Activated CD4-positive, alpha-beta T cell treated with anti-CD3 and anti-CD28 coated beads, Interleukin-10, Interleukin-2, amounts not matched to agents 100 ng/mL and 50 ng/mL, durations not matched to agents 16 hours and 8 hours (primary cell): ENCODE measurements around the gene ACSS1.

ENCODE experiments used
- DNase-seq: peaks from one replicate; pipeline ENCODE4 v3.0.0-alpha.2; 2020

The ACSS1 gene

GRCh38 chr20:25077610-25078169, 19.8 kb upstream of the ACSS1 start:
- DNase-seq, result no peak

- peak; percentile 28 for DNase-seq
Measured at GRCh38 chr20:25076731-25077609, 19.0 kb upstream of the ACSS1 start.

DNA sequence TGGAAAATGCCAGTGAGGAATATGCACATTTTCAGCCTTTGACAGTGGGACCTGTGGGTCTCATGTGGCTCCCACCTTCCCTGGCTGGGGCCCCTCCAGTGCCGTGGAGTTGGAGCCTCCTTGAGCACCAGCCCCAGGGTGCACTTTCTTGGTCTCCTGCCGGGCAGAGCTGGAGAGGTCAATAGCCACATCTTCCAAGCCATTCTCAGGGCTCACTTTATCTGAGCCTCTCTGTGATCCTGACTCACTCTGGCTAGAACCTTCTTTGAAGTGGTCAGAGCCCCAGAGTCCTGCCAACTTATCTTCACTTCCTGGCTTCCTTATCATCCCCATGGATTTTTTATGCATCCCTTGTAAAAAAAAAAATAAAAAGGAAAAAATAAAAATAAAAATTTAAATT, 18.3 kb upstream of the ACSS1 start:
- DNase-seq, result no peak

GRCh38 chr20:25073544-25073943, 15.6 kb upstream of the ACSS1 start:
- DNase-seq, result no peak

- DNase-seq, result no peak
Measured at GRCh38 chr20:25072226-25072811, 14.4 kb upstream of the ACSS1 start.

DNA sequence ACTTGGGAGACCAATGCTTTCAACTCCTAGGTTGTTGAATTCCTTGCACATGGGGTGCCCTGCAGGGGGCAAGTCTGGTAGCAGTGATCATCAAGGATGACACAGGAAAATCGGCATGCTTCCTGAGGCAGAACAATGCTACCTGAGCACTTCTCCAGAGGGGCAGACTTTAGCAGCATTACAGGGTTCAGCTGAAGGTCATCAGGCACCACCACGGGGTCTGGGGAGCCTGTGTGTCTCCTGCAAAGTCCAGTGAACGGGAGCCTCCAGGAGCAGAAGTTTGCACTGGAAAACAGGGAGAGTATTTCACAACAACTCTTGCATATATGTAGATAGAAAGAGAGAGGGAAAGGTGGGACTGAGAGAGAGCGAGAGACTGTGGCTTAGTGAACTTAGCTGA, 13.8 kb upstream of the ACSS1 start:
- DNase-seq, result no peak

DNA sequence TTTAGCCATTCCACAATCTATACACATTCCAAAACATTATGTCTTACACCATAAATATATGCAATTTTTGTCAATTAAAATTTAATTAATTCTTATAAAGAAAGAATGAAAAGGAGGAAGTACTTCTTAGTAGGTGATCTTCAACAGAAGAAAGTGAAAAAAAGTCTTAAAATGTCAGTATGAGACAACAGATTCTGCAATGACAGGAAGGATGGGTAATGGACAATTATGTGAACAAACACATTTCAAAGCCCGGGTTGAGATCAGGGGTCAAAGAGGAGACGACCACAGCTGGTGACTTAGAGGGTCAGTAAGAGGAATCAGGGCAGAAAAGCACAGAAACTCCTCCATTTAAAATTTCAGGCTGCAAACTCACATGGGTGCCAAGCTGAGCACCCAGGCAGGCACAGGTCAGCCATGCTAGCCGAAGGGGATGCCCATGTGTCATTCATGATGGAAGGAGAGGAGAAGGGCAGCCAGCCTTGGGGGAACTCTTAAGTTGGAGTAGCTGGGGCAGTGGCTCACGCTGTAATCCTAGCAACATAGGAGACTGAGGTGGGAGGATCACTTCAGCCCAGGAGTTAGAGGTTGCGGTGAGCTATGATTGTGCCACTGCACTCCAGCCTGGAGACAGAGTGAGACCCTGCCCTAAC, 13.0 kb upstream of the ACSS1 start:
- DNase-seq, result no peak

- no peak for DNase-seq
Measured at GRCh38 chr20:25067102-25067987, 9.4 kb upstream of the ACSS1 start.

DNA sequence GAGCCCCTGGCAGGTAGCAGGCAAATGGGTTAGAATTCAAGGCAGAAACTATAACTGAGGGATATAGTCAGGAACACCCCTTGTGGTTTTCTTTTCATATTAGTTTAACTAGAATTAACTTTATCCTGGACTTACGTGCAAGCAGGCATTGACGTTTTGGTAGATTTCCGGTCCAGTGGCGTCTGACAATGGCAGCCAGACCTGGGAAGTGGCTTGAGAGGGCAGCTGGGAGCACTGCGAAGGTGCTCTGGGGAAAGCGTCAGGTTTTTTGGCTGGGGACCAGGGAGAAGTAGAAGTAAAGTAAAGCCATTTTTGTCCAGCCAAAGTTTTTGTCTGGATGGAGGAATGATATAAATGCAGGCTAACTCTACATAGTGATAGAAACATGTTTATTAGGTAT, 8.4 kb upstream of the ACSS1 start:
- no peak for DNase-seq

DNA sequence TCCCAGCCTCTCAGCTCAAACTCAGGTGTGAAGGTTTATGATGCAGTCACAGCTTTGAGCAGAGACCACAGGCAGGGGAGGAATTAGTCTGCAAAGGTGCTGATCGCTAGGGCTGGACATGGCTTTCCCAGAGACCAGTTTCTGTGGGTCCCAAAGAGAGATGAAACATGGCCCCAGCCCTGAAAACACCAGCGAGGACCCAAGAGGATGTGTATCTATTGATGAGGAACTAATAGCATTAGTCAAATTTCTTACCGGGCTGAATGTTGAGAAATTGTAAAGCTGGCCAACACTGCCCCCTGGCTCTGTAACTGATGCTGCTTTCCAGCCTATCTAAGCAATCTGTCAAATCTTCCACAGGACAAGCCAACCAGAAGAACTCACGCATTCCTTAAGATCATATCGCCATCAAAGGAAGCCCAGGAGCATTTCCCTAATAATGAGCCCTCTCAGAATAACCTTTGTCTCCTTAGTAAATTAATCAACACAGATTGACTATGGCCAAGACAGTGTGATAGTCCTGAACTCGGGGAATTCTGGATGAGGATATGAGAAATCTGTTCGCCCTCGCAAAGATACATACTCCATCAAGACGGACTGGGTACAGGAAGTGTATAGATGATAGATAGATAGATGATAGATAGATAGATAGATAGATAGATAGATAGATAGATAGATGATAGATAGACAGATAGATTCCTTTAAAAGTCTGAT, 7.8 kb upstream of the ACSS1 start:
- peak; percentile 38 for DNase-seq

DNA sequence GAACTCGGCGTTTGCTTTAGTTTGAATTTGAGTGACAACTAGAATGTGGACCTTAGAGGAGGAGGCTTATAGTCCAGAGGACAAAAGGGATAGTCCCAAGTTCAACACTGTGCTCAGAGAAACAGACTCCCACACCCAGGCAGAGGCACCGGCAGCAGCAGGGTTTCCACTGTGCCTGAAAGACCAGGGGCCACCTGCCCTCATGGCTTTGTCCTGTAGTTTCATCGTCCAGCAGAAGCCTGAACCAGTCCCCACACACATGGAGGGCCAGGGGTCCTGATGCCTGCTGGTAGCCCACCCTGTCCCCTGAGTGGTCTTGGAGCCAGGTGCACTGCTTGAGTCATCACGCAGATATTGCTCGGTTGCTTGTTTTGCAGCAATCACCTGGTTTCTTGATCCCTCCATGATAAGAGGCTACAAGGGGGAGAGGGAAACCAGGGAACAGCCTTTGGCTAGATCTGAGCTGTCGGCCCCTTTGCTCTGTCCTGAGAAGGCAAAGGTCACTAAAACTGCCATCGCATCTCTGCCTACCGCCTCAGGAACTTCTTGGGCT, 7.2 kb upstream of the ACSS1 start:
- DNase-seq, result no peak

- DNase-seq, result no peak
Measured at GRCh38 chr20:25064561-25065071, 6.7 kb upstream of the ACSS1 start.

GRCh38 chr20:25063981-25064380, 6.0 kb upstream of the ACSS1 start:
- DNase-seq, result no peak

DNA sequence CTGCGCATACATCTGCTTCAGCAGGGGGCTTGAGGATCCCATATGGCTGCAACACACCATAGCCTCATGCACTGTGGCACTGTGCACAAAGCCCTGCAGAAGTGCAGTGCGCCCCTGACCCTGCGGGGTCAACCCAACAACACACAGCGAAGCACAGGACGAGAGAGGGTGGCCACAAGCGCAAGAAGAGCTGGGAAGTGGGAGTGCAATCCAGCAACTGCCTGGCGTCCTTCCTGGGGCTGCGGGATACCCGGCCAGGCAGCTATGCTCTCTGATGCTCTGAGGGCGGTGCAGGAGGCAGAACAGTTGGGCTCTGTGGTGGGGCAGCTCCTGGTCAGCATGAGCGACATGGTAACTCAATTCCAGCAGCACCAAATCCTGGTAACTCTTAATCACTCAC, 5.6 kb upstream of the ACSS1 start:
- no peak for DNase-seq

DNA sequence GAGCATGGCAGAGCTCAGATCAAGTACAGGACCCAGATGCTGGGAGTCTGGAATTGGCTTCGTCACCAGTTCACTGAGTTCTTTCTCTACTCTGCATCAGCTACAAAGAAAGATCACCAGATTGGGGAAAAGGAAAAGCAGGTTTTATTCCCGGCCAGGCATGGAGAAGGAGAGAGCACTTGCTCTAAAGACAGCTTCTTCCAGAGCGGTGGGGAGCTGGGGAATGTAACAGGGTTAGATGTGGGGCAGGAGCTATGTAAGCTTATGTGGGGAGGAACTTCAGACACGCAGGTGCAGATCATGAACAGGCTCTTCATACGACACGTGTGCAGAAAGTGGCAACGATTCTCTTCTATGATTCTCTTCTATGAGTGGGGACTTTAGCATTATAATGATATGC, 4.9 kb upstream of the ACSS1 start:
- DNase-seq, result no peak

DNA sequence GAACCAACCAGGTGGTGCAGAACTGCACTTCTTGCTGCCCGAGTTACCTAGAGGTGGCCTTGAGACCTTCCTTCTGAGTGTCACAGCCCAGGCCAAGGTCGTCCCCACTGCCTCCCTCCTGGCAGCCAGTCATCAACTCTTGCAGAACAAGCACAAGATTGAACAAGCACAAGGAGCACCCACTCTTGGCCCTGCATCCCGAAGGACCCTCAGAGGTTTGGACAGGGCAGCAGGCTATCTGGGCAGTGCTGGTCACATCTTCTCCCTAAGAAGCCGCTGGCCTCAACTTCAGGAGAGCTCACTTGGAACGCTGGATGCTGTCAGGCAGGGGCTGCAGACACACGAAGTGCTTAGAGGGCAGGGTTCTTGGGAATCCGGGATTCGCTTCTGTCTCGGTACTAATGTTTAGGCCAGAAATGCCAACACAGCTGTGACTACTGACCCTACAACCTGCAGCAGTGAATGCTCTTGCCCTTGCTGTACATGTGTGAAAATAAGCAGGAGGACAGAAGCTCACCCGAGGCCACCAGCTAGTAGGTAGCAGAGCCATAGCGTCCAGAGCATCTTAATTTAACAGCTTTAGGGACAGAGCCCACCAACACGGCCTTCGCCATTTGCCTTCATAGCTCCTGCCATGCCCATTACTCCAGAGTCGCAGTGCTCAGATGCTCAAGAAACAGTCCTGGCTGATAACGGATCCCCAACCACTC, 4.0 kb upstream of the ACSS1 start:
- DNase-seq, result no peak

- no peak for DNase-seq
Measured at GRCh38 chr20:25061103-25061799, 3.3 kb upstream of the ACSS1 start.

DNA sequence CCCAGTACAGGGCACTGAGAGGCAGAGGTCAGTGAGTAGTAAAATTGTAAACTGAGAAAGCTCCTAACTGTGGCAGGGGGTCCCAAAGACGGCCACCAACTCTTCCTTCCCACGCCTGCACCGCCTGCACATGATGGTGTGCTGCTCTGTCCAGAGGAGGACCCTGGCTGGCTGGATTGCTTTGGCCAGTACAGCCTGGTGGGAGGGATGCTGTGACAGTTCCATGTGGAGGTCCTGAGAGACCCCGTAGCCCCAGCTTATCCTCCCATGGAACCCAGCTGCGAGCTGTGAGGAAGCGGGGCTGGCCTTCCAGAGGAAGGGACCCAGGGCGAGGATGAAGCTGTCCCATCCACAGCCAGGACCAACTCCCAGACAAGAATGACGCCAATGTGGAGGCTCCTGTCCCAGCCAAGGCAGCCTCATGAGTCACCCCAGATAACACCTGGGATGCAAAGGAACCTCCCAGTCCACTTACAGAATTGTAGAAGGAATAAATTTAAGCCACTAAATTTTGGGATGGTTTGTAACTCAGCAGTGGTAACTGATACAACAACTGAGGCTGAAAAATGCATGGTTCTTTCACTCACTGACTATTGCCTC, 2.0 kb upstream of the ACSS1 start:
- no peak for DNase-seq
